ENCODE data around the gene SLITRK5.
A peak's percentile ranks its signal among the peaks of the same experiment; 100 is the strongest.

Gene SLITRK5

GRCh38 chr13:87671031-87671752 lies at the start of gene SLITRK5:
SLITRK5 (plus strand) TSS chr13:87671371; CDS start chr13:87675389, 4,018 bp downstream.
- DNase-seq = peak; percentile 41 to 46

DNA sequence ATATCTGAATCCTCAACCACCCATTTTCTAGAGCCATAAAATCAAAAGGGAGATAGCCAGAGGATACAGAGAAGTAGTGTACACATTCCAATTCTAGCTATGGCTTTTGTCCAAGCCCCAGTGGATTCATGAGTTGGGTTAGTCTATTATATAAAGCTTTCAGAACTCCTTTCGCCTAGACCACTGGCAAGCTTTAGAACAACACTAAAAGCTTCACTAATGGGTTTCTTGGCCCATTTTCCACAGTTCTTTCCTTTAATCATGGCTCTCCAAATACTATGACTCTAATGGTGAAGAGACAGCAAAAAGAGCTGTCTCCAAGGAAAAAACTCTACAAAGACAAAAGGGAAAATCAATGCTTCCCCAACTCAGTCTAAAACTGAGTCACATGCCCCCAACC lies 48.2 kb upstream of the SLITRK5 start:
- no peak for DNase-seq

GRCh38 chr13:87656306-87656705 lies 14.9 kb upstream of the SLITRK5 start:
- DNase-seq = no peak

- DNase-seq = no peak
Observed at GRCh38 chr13:87661471-87661870, 9.7 kb upstream of the SLITRK5 start.

GRCh38 chr13:87666831-87667230 lies 4.3 kb upstream of the SLITRK5 start:
- no peak for DNase-seq

- no peak for DNase-seq
Observed at GRCh38 chr13:87667686-87668085, 3.5 kb upstream of the SLITRK5 start.

DNA sequence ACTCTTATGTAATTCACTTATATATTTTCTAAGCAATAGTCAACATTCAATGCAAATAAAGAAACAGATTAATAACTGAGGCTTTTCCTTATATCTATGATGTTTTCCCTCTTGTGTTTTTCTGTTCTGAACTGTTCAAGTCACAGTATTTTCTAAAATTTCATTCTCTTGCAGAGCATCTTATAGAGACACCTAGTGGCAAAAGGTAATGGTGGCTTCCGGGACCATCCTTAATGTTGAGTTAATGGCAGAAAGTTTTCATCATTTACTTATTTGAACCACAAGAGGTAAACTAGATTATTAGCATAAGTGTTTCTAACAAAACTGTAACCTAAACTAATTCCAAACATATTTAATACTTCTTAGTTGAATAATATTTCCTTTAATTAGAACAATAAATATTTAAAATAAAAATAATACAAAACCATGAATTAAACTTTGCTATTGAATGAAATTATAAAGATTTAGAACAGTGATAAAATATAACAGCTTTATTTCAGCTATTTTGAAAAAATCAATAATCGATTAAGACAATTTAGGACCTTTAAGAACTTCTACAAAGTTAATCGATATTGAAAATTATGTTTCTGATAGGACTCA lies 1.7 kb upstream of the SLITRK5 start:
- DNase-seq = no peak

DNA sequence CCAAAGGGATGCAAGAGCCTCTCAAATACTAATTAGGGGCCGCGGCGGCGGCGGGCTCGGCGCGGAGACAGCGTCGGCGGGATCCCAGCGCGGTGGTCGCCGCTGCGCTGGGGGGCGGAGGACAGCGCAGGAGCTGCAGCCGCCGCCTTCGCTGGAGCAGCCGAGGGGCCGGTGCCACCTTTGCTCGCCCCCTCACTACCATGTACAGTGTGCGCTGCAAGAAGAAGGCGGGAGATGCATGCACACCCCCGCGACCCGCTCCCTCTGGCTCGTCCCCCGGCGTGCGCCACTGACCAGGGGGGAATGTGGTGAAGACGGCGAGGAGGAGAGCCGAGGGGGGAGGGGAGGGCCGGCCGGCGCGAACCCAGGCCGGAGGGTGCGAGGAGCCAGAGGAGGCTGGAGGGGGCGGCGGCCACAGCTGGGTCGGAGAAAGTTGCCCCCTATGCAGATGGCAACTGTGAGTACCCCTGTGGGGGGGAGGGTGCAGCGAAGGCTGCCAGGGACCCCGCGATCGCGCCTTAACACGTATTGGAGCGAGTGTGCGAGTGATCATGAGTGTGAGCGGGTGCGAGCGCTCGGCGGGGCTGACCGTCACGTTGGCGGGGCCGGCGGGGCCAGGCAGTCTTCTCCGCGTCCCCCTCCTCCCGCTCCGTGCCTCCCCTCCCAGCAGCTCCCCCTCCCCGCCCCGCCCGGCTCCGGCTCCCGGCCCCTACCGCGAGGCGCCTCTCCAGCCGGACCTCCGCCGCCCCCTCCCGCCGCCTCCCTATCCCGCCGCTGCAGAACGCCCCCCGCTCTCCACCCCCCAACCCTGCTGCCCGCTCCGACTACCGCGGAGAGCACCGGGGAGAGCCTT lies 808 bp downstream of the SLITRK5 start:
- no peak for DNase-seq

GRCh38 chr13:87674247-87674738 lies 3.1 kb downstream of the SLITRK5 start:
- DNase-seq = no peak

DNA sequence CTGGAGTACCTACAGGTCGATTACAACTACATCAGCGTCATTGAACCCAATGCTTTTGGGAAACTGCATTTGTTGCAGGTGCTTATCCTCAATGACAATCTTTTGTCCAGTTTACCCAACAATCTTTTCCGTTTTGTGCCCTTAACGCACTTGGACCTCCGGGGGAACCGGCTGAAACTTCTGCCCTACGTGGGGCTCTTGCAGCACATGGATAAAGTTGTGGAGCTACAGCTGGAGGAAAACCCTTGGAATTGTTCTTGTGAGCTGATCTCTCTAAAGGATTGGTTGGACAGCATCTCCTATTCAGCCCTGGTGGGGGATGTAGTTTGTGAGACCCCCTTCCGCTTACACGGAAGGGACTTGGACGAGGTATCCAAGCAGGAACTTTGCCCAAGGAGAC lies 4.7 kb downstream of the SLITRK5 start:
- DNase-seq = no peak

DNA sequence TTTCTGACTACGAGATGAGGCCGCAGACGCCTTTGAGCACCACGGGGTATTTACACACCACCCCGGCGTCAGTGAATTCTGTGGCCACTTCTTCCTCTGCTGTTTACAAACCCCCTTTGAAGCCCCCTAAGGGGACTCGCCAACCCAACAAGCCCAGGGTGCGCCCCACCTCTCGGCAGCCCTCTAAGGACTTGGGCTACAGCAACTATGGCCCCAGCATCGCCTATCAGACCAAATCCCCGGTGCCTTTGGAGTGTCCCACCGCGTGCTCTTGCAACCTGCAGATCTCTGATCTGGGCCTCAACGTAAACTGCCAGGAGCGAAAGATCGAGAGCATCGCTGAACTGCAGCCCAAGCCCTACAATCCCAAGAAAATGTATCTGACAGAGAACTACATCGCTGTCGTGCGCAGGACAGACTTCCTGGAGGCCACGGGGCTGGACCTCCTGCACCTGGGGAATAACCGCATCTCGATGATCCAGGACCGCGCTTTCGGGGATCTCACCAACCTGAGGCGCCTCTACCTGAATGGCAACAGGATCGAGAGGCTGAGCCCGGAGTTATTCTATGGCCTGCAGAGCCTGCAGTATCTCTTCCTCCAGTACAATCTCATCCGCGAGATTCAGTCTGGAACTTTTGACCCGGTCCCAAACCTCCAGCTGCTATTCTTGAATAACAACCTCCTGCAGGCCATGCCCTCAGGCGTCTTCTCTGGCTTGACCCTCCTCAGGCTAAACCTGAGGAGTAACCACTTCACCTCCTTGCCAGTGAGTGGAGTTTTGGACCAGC lies 5.3 kb downstream of the SLITRK5 start:
- DNase-seq = no peak

GRCh38 chr13:87677043-87677495 lies 5.9 kb downstream of the SLITRK5 start:
- DNase-seq = no peak

GRCh38 chr13:87677496-87678371 lies 6.6 kb downstream of the SLITRK5 start:
- no peak for DNase-seq

- DNase-seq = no peak
Observed at GRCh38 chr13:87678372-87678752, 7.2 kb downstream of the SLITRK5 start.

GRCh38 chr13:87680298-87680697 lies 9.1 kb downstream of the SLITRK5 start:
- no peak for DNase-seq

- no peak for DNase-seq
Observed at GRCh38 chr13:87684850-87685742, 13.9 kb downstream of the SLITRK5 start.

DNA sequence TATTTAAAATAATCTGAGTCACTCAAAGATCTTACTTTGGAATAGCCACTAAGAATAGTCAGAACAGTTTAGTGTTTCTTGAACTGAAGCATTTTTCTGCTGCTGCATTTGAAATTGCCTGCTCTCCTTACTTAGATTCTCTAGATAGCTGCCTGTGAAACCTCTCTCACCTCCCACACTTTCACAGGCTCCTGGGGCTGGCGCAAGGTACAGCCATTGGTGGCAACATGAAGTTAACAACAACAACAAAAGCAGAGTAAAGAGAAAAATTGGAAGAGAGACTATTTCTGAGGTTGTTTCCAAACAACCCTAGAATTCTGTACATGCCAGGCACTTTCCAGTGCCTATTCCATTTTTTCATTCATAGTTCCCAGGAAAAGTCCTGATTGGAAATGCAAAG lies 25.3 kb downstream of the SLITRK5 start:
- no peak for DNase-seq

- DNase-seq = no peak
Observed at GRCh38 chr13:87698268-87698667, 27.1 kb downstream of the SLITRK5 start.

GRCh38 chr13:87709947-87710346 lies 38.8 kb downstream of the SLITRK5 start:
- DNase-seq = no peak

GRCh38 chr13:87712012-87712411 lies 40.8 kb downstream of the SLITRK5 start:
- DNase-seq = no peak
